OCI-LY1 (cell line): ENCODE results near the gene ANP32A.
A peak's percentile ranks its signal among the peaks of the same experiment; 100 is the strongest.

Experiments
- H2AFZ ChIP-seq: fragments of 200-600 bp; sonication (generic), shearing (Covaris generic); 2 replicates; pipeline ENCODE4 v1.6.0; 2014; ENCODE audit warnings: antibody characterized with exemption, mild to moderate bottlenecking, low read length
- H3F3A ChIP-seq: fragments of 200-600 bp; sonication (generic), shearing (Covaris generic); 2 replicates; pipeline ENCODE4 v1.6.0; 2014; ENCODE audit warnings: mild to moderate bottlenecking, antibody characterized with exemption, low read length, moderate library complexity; ENCODE audit not compliant: insufficient read depth
- H3K27ac ChIP-seq: fragments of 200-600 bp; sonication (generic); 2 replicates; pipeline ENCODE4 v1.5.1; 2014; ENCODE audit warnings: low read length, mixed run types, mild to moderate bottlenecking, low read depth; ENCODE audit not compliant: poor library complexity, severe bottlenecking
- H3K27me3 ChIP-seq: fragments of 200-600 bp; sonication (generic); 2 replicates; pipeline ENCODE4 v1.6.0; 2014; ENCODE audit warnings: antibody characterized with exemption, mild to moderate bottlenecking, low read length, moderate library complexity; ENCODE audit not compliant: insufficient read depth
- H3K36me3 ChIP-seq: fragments of 200-600 bp; sonication (generic); 2 replicates; pipeline ENCODE4 v1.6.1; 2014; ENCODE audit warnings: mild to moderate bottlenecking, antibody characterized with exemption, low read length, moderate library complexity, mixed read lengths; ENCODE audit not compliant: insufficient read depth
- H3K4me1 ChIP-seq: fragments of 200-600 bp; sonication (generic); 2 replicates; pipeline ENCODE4 v1.5.1; 2014; ENCODE audit warnings: mild to moderate bottlenecking, low read length, moderate library complexity; ENCODE audit not compliant: insufficient read depth, severe bottlenecking
- H3K4me2 ChIP-seq: fragments of 200-600 bp; sonication (generic), shearing (Covaris generic); 2 replicates; pipeline ENCODE4 v1.6.1; 2014; ENCODE audit warnings: low read length
- H3K4me3 ChIP-seq: fragments of 200-600 bp; sonication (generic); 2 replicates; pipeline ENCODE4 v1.5.1; 2014; ENCODE audit warnings: low read length, low read depth, mild to moderate bottlenecking, mixed read lengths; ENCODE audit not compliant: poor library complexity, severe bottlenecking
- H3K79me2 ChIP-seq: fragments of 200-600 bp; shearing (Covaris generic); 2 replicates; pipeline ENCODE4 v1.6.1; 2016; ENCODE audit warnings: mixed run types, low read length, mixed read lengths; ENCODE audit not compliant: insufficient read depth
- H3K9ac ChIP-seq: fragments of 200-600 bp; sonication (generic), shearing (Covaris generic); 2 replicates; pipeline ENCODE4 v1.6.1; 2014; ENCODE audit warnings: mild to moderate bottlenecking, low read length, mixed read lengths
- H3K9me2 ChIP-seq: fragments of 200-600 bp; sonication (generic), shearing (Covaris generic); 2 replicates; pipeline ENCODE4 v1.6.1; 2014; ENCODE audit warnings: low read depth, mild to moderate bottlenecking, low read length, mixed read lengths
- H3K9me3 ChIP-seq: fragments of 200-600 bp; shearing (Covaris generic); 2 replicates; pipeline ENCODE4 v1.6.1; 2014; ENCODE audit warnings: low read length, mixed read lengths
- H4K20me1 ChIP-seq: fragments of 200-600 bp; sonication (generic), shearing (Covaris generic); 2 replicates; pipeline ENCODE4 v1.6.0; 2016; ENCODE audit warnings: mild to moderate bottlenecking, low read length; ENCODE audit not compliant: insufficient read depth
- CTCF ChIP-seq: fragments of 200-600 bp; sonication (generic), shearing (Covaris generic); IDR thresholded peaks from 2 replicates; pipeline ENCODE4 v1.5.1; 2017; ENCODE audit warnings: mild to moderate bottlenecking, antibody characterized with exemption, low read length, moderate library complexity, mixed read lengths
- EZH2 ChIP-seq: fragments of 200-600 bp; sonication (generic), shearing (Covaris generic); IDR thresholded peaks from 2 replicates; pipeline ENCODE4 v1.8.0; 2017; ENCODE audit warnings: borderline replicate concordance, mixed run types, mild to moderate bottlenecking, antibody characterized with exemption, low read length, moderate library complexity, mixed read lengths

ANP32A gene

GRCh38 chr15:68798346-68799094 lies 22.2 kb downstream of the ANP32A start:
- H4K20me1 ChIP-seq = no peaks in the 10 kb centered on the region
- no peak for TF ChIP-seq CTCF

GRCh38 chr15:68797599-68798345 lies 22.9 kb downstream of the ANP32A start:
- Histone ChIP-seq H3K27me3 (no peaks in the 10 kb centered on the region), H4K20me1 (no peaks in the 10 kb centered on the region), H3K4me2 (peak overlapping the region; percentile 67; the same call in 1 of the 2 replicates), H3K9me2 (no peaks in the 10 kb centered on the region), H3K9me3 (no peaks in the 10 kb centered on the region), H3K4me1 (peaks cover 91% of the 10 kb centered on the region), H3F3A (no peaks in the 10 kb centered on the region), H2AFZ (no peak overlapping the region), H3K9ac (no peak overlapping the region), H3K36me3 (peaks cover 47% of the 10 kb centered on the region; the same call in 1 of the 2 replicates), H3K27ac (peak overlapping the region; percentile 64), H3K4me3 (no peak overlapping the region), H3K79me2 (peaks cover 96% of the 10 kb centered on the region)
- no peak for TF ChIP-seq CTCF
- TF ChIP-seq EZH2 = no peak

More at GRCh38 chr15:68798346-68799094, 22.2 kb downstream of the ANP32A start:
- Histone ChIP-seq H3K4me3 (no peak overlapping the region), H3K4me2 (peak overlapping the region; percentile 23; the same call in 1 of the 2 replicates), H3K4me1 (peaks cover 83% of the 10 kb centered on the region), H3K9me2 (no peaks in the 10 kb centered on the region), H2AFZ (no peak overlapping the region), H3F3A (no peaks in the 10 kb centered on the region), H3K9ac (no peak overlapping the region), H3K79me2 (peaks cover 96% of the 10 kb centered on the region), H3K27ac (peak overlapping the region; percentile 64), H3K27me3 (no peaks in the 10 kb centered on the region), H3K9me3 (no peaks in the 10 kb centered on the region), H3K36me3 (peaks cover 46% of the 10 kb centered on the region; the same call in 1 of the 2 replicates)

GRCh38 chr15:68797191-68797590 lies 23.5 kb downstream of the ANP32A start:
- H3K4me1 ChIP-seq = peaks cover 95% of the 10 kb centered on the region
- peak overlapping the region; percentile 67; the same call in 1 of the 2 replicates for H3K4me2 ChIP-seq
- no peaks in the 10 kb centered on the region for H4K20me1 ChIP-seq
- no peak overlapping the region for H2AFZ ChIP-seq
- H3K9me3 ChIP-seq = no peaks in the 10 kb centered on the region
- H3K36me3 ChIP-seq = peaks cover 46% of the 10 kb centered on the region; the same call in 1 of the 2 replicates
- no peaks in the 10 kb centered on the region for H3K27me3 ChIP-seq
- peak overlapping the region; percentile 6 for H3K27ac ChIP-seq
- TF ChIP-seq EZH2 (no peak), CTCF (no peak)
- no peaks in the 10 kb centered on the region for H3K9me2 ChIP-seq
- peaks cover 96% of the 10 kb centered on the region for H3K79me2 ChIP-seq
- H3K4me3 ChIP-seq = no peak overlapping the region
- H3K9ac ChIP-seq = peak overlapping the region; percentile 15; the same call in 1 of the 2 replicates
- H3F3A ChIP-seq = no peaks in the 10 kb centered on the region
